B cell (primary cell): Measurements from ENCODE around the gene ANKMY2.

Experiments
- CTCF ChIP-seq: fragments of 200-600 bp; IDR thresholded peaks from one replicate; pipeline ENCODE4 v1.8.0; 2022; ENCODE audit warnings: antibody characterized with exemption, mild to moderate bottlenecking
- EZH2 ChIP-seq: IDR thresholded peaks from 2 replicates; pipeline ENCODE4 v1.6.1; 2012; ENCODE audit warnings: borderline replicate concordance, low read depth, mild to moderate bottlenecking, moderate library complexity, low read length; ENCODE audit not compliant: insufficient read depth, poor library complexity, severe bottlenecking

- TF ChIP-seq EZH2 (no peak), CTCF (no peak)
Measured at GRCh38 chr7:16589881-16590280, 55.7 kb downstream of the ANKMY2 start.
